H9 (cell line): ENCODE results near the gene LITAF. TPM values are rescaled to one million over a fixed set of nuclear protein-coding genes. Genes with fewer than 3 reads are reported as not detected.

Experiments
- DNase-seq: peaks from one replicate; pipeline ENCODE4 v3.0.0-alpha.2; 2017
- H2AFZ ChIP-seq: one replicate; pipeline ENCODE4 v1.6.1; 2013; ENCODE audit warnings: mild to moderate bottlenecking, low read length, control low read depth, moderate library complexity
- H2AK5ac ChIP-seq: 2 replicates; pipeline ENCODE4 v1.6.1; 2013; ENCODE audit warnings: low read length, control low read depth, mixed read lengths; ENCODE audit not compliant: insufficient read length
- H2BK120ac ChIP-seq: one replicate; pipeline ENCODE4 v1.6.1; 2013; ENCODE audit warnings: low read depth, mild to moderate bottlenecking, low read length, control low read depth, inconsistent platforms; ENCODE audit not compliant: poor library complexity, severe bottlenecking
- H2BK12ac ChIP-seq: 2 replicates; pipeline ENCODE4 v1.6.1; 2013; ENCODE audit warnings: low read length, control low read depth, mixed read lengths, low read depth; ENCODE audit not compliant: insufficient read length
- H2BK15ac ChIP-seq: 2 replicates; pipeline ENCODE4 v1.6.1; 2013; ENCODE audit warnings: low read depth, low read length, control low read depth
- H2BK20ac ChIP-seq: one replicate; pipeline ENCODE4 v1.6.1; 2013; ENCODE audit warnings: low read depth, mild to moderate bottlenecking, low read length, control low read depth, inconsistent platforms; ENCODE audit not compliant: poor library complexity, severe bottlenecking
- H2BK5ac ChIP-seq: 2 replicates; pipeline ENCODE4 v1.6.1; 2013; ENCODE audit warnings: low read length, control low read depth, mixed read lengths; ENCODE audit not compliant: insufficient read length
- H3K14ac ChIP-seq: 2 replicates; pipeline ENCODE4 v1.6.1; 2013; ENCODE audit warnings: low read length, control low read depth; ENCODE audit not compliant: insufficient read depth
- H3K18ac ChIP-seq: 2 replicates; pipeline ENCODE4 v1.6.1; 2013; ENCODE audit warnings: low read depth, mild to moderate bottlenecking, mixed read lengths, low read length, control low read depth; ENCODE audit not compliant: insufficient read length
- H3K23ac ChIP-seq: 2 replicates; pipeline ENCODE4 v1.6.1; 2013; ENCODE audit warnings: low read length, control low read depth, mixed read lengths, low read depth; ENCODE audit not compliant: insufficient read length
- H3K23me2 ChIP-seq: 2 replicates; pipeline ENCODE4 v1.6.1; 2013; ENCODE audit warnings: low read depth, mild to moderate bottlenecking, mixed read lengths, low read length, control low read depth; ENCODE audit not compliant: insufficient read length, poor library complexity, severe bottlenecking
- H3K27ac ChIP-seq: 2 replicates; pipeline ENCODE4 v1.5.1; 2013; ENCODE audit warnings: low read length, control low read depth, mixed read lengths, low read depth; ENCODE audit not compliant: insufficient read length
- H3K27me3 ChIP-seq: 2 replicates; pipeline ENCODE4 v1.6.1; 2013; ENCODE audit warnings: low read length, control low read depth, inconsistent platforms; ENCODE audit not compliant: insufficient read depth
- H3K4ac ChIP-seq: 2 replicates; pipeline ENCODE4 v1.6.1; 2013; ENCODE audit warnings: low read depth, mild to moderate bottlenecking, control low read depth, inconsistent platforms, low read length, moderate library complexity
- H3K4me1 ChIP-seq: 2 replicates; pipeline ENCODE4 v1.6.1; 2013; ENCODE audit warnings: low read length, control low read depth, inconsistent platforms; ENCODE audit not compliant: insufficient read depth
- H3K4me2 ChIP-seq: 2 replicates; pipeline ENCODE4 v1.6.1; 2013; ENCODE audit warnings: low read length, control low read depth, mixed read lengths; ENCODE audit not compliant: insufficient read length, insufficient read depth
- H3K56ac ChIP-seq: 2 replicates; pipeline ENCODE4 v1.6.1; 2013; ENCODE audit warnings: low read depth, mild to moderate bottlenecking, mixed read lengths, low read length, control low read depth; ENCODE audit not compliant: insufficient read length
- H3K79me1 ChIP-seq: 2 replicates; pipeline ENCODE4 v1.6.1; 2013; ENCODE audit warnings: low read depth, mild to moderate bottlenecking, moderate library complexity, low read length, control low read depth, inconsistent platforms; ENCODE audit not compliant: insufficient read depth, poor library complexity, severe bottlenecking
- H3K79me2 ChIP-seq: 2 replicates; pipeline ENCODE4 v1.6.1; 2013; ENCODE audit warnings: low read length, control low read depth, inconsistent platforms; ENCODE audit not compliant: insufficient read depth
- H3K9ac ChIP-seq: 2 replicates; pipeline ENCODE4 v1.6.1; 2013; ENCODE audit warnings: low read length, control low read depth, mixed read lengths; ENCODE audit not compliant: insufficient read length; ENCODE audit errors: extremely low read depth
- H3K9me3 ChIP-seq: one replicate; pipeline ENCODE4 v1.6.1; 2013; ENCODE audit warnings: low read depth, low read length, inconsistent platforms; ENCODE audit not compliant: control insufficient read depth
- H3T11ph ChIP-seq: one replicate; pipeline ENCODE4 v1.6.1; 2013; ENCODE audit warnings: mild to moderate bottlenecking, low read length, control low read depth, inconsistent platforms
- H4K20me1 ChIP-seq: one replicate; pipeline ENCODE4 v1.6.1; 2013; ENCODE audit not compliant: control insufficient read depth, insufficient read length, insufficient read depth
- H4K5ac ChIP-seq: 2 replicates; pipeline ENCODE4 v1.6.1; 2013; ENCODE audit warnings: low read depth, mild to moderate bottlenecking, mixed read lengths, low read length, control low read depth; ENCODE audit not compliant: insufficient read length
- H4K8ac ChIP-seq: replicated peaks from 2 replicates; pipeline ENCODE4 v1.6.1; 2013; ENCODE audit warnings: low read length, control low read depth, mixed read lengths, low read depth; ENCODE audit not compliant: insufficient read length
- H4K91ac ChIP-seq: 2 replicates; pipeline ENCODE4 v1.6.1; 2013; ENCODE audit warnings: low read depth, mild to moderate bottlenecking, moderate library complexity, mixed read lengths, low read length, control low read depth; ENCODE audit not compliant: insufficient read length
- H3K27ac Mint-ChIP-seq, 3 experiments: 2 replicates in 2 of 3; 3 replicates in 1 of 3; pipeline ENCODE4 v1.8.0; 2020 to 2021; ENCODE audit warnings: mixed read lengths in 3 of 3, mild to moderate bottlenecking in 1 of 3, moderate library complexity in 1 of 3
- H3K27me3 Mint-ChIP-seq: 2 replicates; pipeline ENCODE4 v1.8.0; 2021; ENCODE audit warnings: low read depth, mild to moderate bottlenecking, moderate library complexity, mixed read lengths
- H3K36me3 Mint-ChIP-seq, 3 experiments: 2 replicates in 2 of 3; 3 replicates in 1 of 3; pipeline ENCODE4 v1.8.0; 2020 to 2021; ENCODE audit warnings: low read depth in 3 of 3, mixed read lengths in 3 of 3; ENCODE audit not compliant: insufficient read depth in 1 of 3
- H3K4me1 Mint-ChIP-seq, 2 experiments: 2 replicates each; pipeline ENCODE4 v1.8.0; 2020; ENCODE audit warnings: mixed read lengths in 2 of 2
- H3K4me3 Mint-ChIP-seq, 2 experiments: 2 replicates in 1 of 2; 3 replicates in 1 of 2; pipeline ENCODE4 v1.8.0; 2020 to 2021; ENCODE audit warnings: mild to moderate bottlenecking in 2 of 2, mixed read lengths in 2 of 2, moderate library complexity in 1 of 2
- H3K9me3 Mint-ChIP-seq, 2 experiments: 2 replicates in 1 of 2; 3 replicates in 1 of 2; pipeline ENCODE4 v1.8.0; 2020; ENCODE audit warnings: mild to moderate bottlenecking in 2 of 2, mixed read lengths in 2 of 2, moderate library complexity in 1 of 2
- WGBS: extraction: QIAGEN DNeasy Blood & Tissue Kit; methylation state at CpG from one replicate; pipeline ENCODE4 v1.1.7; 2013; ENCODE audit warnings: missing lambda C conversion rate, low lambda C conversion rate, mixed read lengths; ENCODE audit not compliant: insufficient read length; ENCODE audit errors: extremely low coverage; 5-methylcytosine and 5-hydroxymethylcytosine counted together
- total RNA-seq: library from RNA; stranded (reverse); gene quantifications from 2 replicates; pipeline ENCODE4 v1.2.1, GENCODE V29; 2021
- TF ChIP-seq, protein P1 (sequence below): fragments of 200-600 bp; sonication (generic); conservative IDR thresholded peaks from 3 replicates; pipeline ENCODE4 v1.8.0; 2021; ENCODE audit warnings: antibody characterized with exemption, mild to moderate bottlenecking

LITAF gene
- total RNA-seq, 1 experiment from 2014 or later = 249 TPM

- Histone ChIP-seq H3K23ac (no peak overlapping the region), H2BK20ac (no peak overlapping the region), H3K9me3 (no peaks in the 10 kb centered on the region), H3K18ac (no peak overlapping the region), H3K23me2 (no peaks in the 10 kb centered on the region), H2BK5ac (no peak overlapping the region), H3K27me3 (no peaks in the 10 kb centered on the region), H2AFZ (no peak overlapping the region), H3K27ac (no peak overlapping the region), H3K4me1 (no peaks in the 10 kb centered on the region), H2BK120ac (no peak overlapping the region), H2BK12ac (no peak overlapping the region), H3K79me2 (no peaks in the 10 kb centered on the region), H4K5ac (no peak overlapping the region), H3T11ph (no peak overlapping the region), H3K4me2 (no peak overlapping the region), H4K8ac (no peak overlapping the region), H3K4ac (no peak overlapping the region), H2AK5ac (no peak overlapping the region), H3K56ac (no peak overlapping the region), H3K79me1 (no peaks in the 10 kb centered on the region), H3K9ac (no peak overlapping the region), H3K14ac (no peak overlapping the region), H4K20me1 (no peaks in the 10 kb centered on the region), H2BK15ac (no peak overlapping the region), H4K91ac (no peak overlapping the region)
- H3K4me3 Mint-ChIP-seq = no peak overlapping the region
- 0 out of 2 replicates have a peak, but pooled peaks cover 1% of the 10 kb centered on the region for H3K27me3 Mint-ChIP-seq
- no CpG with 5 or more reads among the region's 15 CpGs for WGBS
- no peaks in the 10 kb centered on the region for H3K9me3 Mint-ChIP-seq
- TF ChIP-seq, protein P1, sequence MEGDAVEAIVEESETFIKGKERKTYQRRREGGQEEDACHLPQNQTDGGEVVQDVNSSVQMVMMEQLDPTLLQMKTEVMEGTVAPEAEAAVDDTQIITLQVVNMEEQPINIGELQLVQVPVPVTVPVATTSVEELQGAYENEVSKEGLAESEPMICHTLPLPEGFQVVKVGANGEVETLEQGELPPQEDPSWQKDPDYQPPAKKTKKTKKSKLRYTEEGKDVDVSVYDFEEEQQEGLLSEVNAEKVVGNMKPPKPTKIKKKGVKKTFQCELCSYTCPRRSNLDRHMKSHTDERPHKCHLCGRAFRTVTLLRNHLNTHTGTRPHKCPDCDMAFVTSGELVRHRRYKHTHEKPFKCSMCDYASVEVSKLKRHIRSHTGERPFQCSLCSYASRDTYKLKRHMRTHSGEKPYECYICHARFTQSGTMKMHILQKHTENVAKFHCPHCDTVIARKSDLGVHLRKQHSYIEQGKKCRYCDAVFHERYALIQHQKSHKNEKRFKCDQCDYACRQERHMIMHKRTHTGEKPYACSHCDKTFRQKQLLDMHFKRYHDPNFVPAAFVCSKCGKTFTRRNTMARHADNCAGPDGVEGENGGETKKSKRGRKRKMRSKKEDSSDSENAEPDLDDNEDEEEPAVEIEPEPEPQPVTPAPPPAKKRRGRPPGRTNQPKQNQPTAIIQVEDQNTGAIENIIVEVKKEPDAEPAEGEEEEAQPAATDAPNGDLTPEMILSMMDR = no peak
- H3K36me3 Mint-ChIP-seq = 0 out of 7 replicates have a peak, but pooled peaks cover 0 to 4% (median 0%) of the 10 kb centered on the region in 3 experiments
- H3K4me1 Mint-ChIP-seq = peaks cover 16 to 19% of the 10 kb centered on the region in 2 experiments
- DNase-seq = no peak
- H3K27ac Mint-ChIP-seq = peak overlapping the region in 2 of 3 experiments; percentile 47 to 78; a peak in 2 of 7 replicates
Measured at GRCh38 chr16:11627822-11628457, 41.2 kb upstream of the LITAF start.
